ENCODE measurements around the gene SERPINA6.

DNA sequence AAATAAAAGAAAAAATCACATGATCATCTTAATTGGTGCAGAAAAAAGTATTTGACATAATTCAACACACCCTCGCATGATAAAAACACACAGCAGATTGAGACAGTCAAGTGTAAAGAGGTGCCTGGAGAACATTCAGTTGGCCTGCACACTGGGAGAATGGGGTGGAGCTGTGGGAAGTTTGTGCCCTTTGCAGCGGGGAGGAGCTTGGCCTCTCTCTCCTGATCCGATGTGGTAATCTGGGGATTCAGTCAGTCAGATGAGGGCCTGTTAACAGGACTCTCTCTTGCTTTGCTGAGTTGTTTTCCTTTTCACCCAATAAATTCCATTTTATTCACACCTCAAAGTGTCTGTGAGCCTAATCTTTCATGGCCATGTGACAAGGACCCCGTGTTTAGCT is 5.9 kb downstream of the SERPINA6 start:
- TF ChIP-seq, protein P1, sequence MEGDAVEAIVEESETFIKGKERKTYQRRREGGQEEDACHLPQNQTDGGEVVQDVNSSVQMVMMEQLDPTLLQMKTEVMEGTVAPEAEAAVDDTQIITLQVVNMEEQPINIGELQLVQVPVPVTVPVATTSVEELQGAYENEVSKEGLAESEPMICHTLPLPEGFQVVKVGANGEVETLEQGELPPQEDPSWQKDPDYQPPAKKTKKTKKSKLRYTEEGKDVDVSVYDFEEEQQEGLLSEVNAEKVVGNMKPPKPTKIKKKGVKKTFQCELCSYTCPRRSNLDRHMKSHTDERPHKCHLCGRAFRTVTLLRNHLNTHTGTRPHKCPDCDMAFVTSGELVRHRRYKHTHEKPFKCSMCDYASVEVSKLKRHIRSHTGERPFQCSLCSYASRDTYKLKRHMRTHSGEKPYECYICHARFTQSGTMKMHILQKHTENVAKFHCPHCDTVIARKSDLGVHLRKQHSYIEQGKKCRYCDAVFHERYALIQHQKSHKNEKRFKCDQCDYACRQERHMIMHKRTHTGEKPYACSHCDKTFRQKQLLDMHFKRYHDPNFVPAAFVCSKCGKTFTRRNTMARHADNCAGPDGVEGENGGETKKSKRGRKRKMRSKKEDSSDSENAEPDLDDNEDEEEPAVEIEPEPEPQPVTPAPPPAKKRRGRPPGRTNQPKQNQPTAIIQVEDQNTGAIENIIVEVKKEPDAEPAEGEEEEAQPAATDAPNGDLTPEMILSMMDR (conservative IDR thresholded peaks at IDR 0.05): no peak
- no peak for TF ChIP-seq EZH2 (IDR thresholded peaks at IDR 0.05; ENCODE audit: low read depth)

Measured in PC-9 (cell line).